ENCODE data around the gene OSBPL6. TPM values are rescaled to one million over a fixed set of nuclear protein-coding genes. Genes with fewer than 3 reads are reported as not detected.

Gene OSBPL6
- total RNA-seq, result under 1 TPM; 0.10 to 0.13 TPM

GRCh38 chr2:178193823-178194599, at the start of gene OSBPL6:
TSS of gene OSBPL6 (plus strand) at chr2:178194512. CDS start at chr2:178306185, 111,673 bp downstream.

GRCh38 chr2:178450774-178451525, 256.6 kb downstream of the OSBPL6 start, which contains the start of the genes PJVK and PRKRA:
TSS of gene PJVK (plus strand) at chr2:178451378. CDS start at chr2:178453410, 2,032 bp downstream.
TSS of gene PRKRA (minus strand) at chr2:178451175. CDS start at chr2:178451030, 145 bp downstream.

Other genes with a start within 250 kb of the OSBPL6 start
- not detected for gene PDE11A, start 121.7 kb upstream of the OSBPL6 start, total RNA-seq
- 10 to 100 TPM; 14.7 to 17.5 TPM for gene RBM45, start 82.1 kb upstream of the OSBPL6 start, total RNA-seq